ENCODE results near the gene STIM2.
A peak's percentile ranks its signal among the peaks of the same experiment; 100 is the strongest.
"Not testable (repeated sequence)": the region's sequence is repeated elsewhere in the genome, so short reads cannot be mapped to it uniquely, and the experiment has no call there.

The STIM2 gene

GRCh38 chr4:27005905-27006590 lies 145.4 kb downstream of the STIM2 start:
- no peak for DNase-seq

GRCh38 chr4:27006646-27007045 lies 146.0 kb downstream of the STIM2 start:
- DNase-seq: no peak

- no peak for DNase-seq
These were observed 146.9 kb downstream of the STIM2 start for GRCh38 chr4:27007507-27007906.

- DNase-seq: no peak
These were observed 148.0 kb downstream of the STIM2 start for GRCh38 chr4:27008679-27009078.

GRCh38 chr4:27009539-27009938 lies 148.9 kb downstream of the STIM2 start:
- no peak for DNase-seq

- DNase-seq: peak; percentile 73
These were observed 149.8 kb downstream of the STIM2 start for GRCh38 chr4:27010334-27010940.

GRCh38 chr4:27011401-27011800 lies 150.8 kb downstream of the STIM2 start:
- no peak for DNase-seq

- DNase-seq: no peak
These were observed 152.4 kb downstream of the STIM2 start for GRCh38 chr4:27013012-27013411.

- DNase-seq: no peak
These were observed 155.9 kb downstream of the STIM2 start for GRCh38 chr4:27016551-27016950.

- no peak for DNase-seq
These were observed 157.0 kb downstream of the STIM2 start for GRCh38 chr4:27017623-27018022.

- no peak for DNase-seq
These were observed 157.4 kb downstream of the STIM2 start for GRCh38 chr4:27018076-27018475.

GRCh38 chr4:27018910-27019309 lies 158.3 kb downstream of the STIM2 start:
- DNase-seq: no peak

GRCh38 chr4:27019766-27020165 lies 159.1 kb downstream of the STIM2 start:
- DNase-seq: no peak

- DNase-seq: no peak
These were observed 159.6 kb downstream of the STIM2 start for GRCh38 chr4:27020203-27020602.

- no peak for DNase-seq
These were observed 160.0 kb downstream of the STIM2 start for GRCh38 chr4:27020603-27021002.

GRCh38 chr4:27022963-27023362 lies 162.3 kb downstream of the STIM2 start:
- no peak for DNase-seq

GRCh38 chr4:27023366-27023765 lies 162.7 kb downstream of the STIM2 start:
- DNase-seq: no peak

- DNase-seq: no peak
These were observed 164.2 kb downstream of the STIM2 start for GRCh38 chr4:27024805-27025204.

- DNase-seq: no peak
These were observed 166.8 kb downstream of the STIM2 start for GRCh38 chr4:27027428-27027827.

GRCh38 chr4:27035127-27035526 lies 174.5 kb downstream of the STIM2 start:
- not testable (repeated sequence) for DNase-seq

- DNase-seq: no peak
These were observed 179.7 kb downstream of the STIM2 start for GRCh38 chr4:27040356-27040755.

- no peak for DNase-seq
These were observed 181.8 kb downstream of the STIM2 start for GRCh38 chr4:27042411-27042810.

GRCh38 chr4:27043200-27043599 lies 182.6 kb downstream of the STIM2 start:
- no peak for DNase-seq

GRCh38 chr4:27046851-27047250 lies 186.2 kb downstream of the STIM2 start:
- DNase-seq: no peak

Data from eye (tissue), 1 donor.